GM23248 (cell line): ENCODE measurements around the gene WDR74.

ENCODE experiments used
- EZH2 ChIP-seq: fragments of 200-600 bp; sonication (generic); IDR thresholded peaks from 2 replicates; pipeline ENCODE4 v1.6.1; 2018; ENCODE audit warnings: antibody characterized with exemption, mild to moderate bottlenecking; ENCODE audit not compliant: insufficient read depth, poor library complexity, severe bottlenecking
- EZH2phosphoT487 ChIP-seq: fragments of 200-600 bp; sonication (generic); IDR thresholded peaks from 2 replicates; pipeline ENCODE4 v1.6.1; 2018; ENCODE audit warnings: antibody characterized with exemption, moderate library complexity, mild to moderate bottlenecking, low read depth; ENCODE audit not compliant: insufficient read depth

DNA sequence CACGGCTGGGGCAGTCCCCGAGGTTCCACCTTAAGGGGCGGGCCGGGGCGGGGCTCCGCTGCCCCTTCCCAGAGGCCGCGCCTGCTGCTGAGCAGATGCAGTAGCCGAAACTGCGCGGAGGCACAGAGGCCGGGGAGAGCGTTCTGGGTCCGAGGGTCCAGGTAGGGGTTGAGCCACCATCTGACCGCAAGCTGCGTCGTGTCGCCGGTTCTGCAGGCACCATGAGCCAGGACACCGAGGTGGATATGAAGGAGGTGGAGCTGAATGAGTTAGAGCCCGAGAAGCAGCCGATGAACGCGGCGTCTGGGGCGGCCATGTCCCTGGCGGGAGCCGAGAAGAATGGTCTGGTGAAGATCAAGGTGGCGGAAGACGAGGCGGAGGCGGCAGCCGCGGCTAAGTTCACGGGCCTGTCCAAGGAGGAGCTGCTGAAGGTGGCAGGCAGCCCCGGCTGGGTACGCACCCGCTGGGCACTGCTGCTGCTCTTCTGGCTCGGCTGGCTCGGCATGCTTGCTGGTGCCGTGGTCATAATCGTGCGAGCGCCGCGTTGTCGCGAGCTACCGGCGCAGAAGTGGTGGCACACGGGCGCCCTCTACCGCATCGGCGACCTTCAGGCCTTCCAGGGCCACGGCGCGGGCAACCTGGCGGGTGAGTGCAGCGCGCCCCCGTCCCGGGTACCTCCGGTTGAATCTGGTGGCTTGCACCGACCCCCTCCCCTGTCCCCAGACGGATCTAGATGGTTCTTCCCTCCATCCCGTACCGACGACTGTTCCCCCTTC, 41.6 kb upstream of the WDR74 start, which contains the start of gene SLC3A2:
- TF ChIP-seq EZH2 (no peak), EZH2phosphoT487 (no peak)
